ENCODE results near the gene TMEM121B. TPM values are rescaled to one million over a fixed set of nuclear protein-coding genes. Genes with fewer than 3 reads are reported as not detected.

TMEM121B gene
- total and polyA plus RNA-seq, 2 experiments from 2014 or later: 2.0 to 7.2 TPM

DNA sequence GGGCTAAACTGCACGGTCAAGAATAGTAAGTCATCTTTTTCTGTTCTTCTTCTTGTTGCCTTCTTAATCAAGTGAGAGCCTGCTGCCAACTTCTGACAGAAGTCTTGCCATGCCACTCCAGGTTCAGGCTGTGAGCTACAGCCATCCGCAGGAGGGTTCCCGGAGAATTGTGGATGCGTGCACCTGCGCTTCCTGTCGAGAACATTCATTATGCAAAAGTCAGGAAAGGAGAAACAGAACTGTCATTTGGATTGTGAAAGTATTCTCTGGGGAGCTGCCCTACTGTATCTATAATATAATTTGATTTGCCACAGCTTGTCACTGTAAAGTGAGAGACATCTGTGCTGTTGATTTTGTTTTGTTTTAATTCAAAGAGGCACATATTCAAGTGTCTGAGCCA lies 24.1 kb downstream of the TMEM121B start (continued):
- TF ChIP-seq, protein P1, sequence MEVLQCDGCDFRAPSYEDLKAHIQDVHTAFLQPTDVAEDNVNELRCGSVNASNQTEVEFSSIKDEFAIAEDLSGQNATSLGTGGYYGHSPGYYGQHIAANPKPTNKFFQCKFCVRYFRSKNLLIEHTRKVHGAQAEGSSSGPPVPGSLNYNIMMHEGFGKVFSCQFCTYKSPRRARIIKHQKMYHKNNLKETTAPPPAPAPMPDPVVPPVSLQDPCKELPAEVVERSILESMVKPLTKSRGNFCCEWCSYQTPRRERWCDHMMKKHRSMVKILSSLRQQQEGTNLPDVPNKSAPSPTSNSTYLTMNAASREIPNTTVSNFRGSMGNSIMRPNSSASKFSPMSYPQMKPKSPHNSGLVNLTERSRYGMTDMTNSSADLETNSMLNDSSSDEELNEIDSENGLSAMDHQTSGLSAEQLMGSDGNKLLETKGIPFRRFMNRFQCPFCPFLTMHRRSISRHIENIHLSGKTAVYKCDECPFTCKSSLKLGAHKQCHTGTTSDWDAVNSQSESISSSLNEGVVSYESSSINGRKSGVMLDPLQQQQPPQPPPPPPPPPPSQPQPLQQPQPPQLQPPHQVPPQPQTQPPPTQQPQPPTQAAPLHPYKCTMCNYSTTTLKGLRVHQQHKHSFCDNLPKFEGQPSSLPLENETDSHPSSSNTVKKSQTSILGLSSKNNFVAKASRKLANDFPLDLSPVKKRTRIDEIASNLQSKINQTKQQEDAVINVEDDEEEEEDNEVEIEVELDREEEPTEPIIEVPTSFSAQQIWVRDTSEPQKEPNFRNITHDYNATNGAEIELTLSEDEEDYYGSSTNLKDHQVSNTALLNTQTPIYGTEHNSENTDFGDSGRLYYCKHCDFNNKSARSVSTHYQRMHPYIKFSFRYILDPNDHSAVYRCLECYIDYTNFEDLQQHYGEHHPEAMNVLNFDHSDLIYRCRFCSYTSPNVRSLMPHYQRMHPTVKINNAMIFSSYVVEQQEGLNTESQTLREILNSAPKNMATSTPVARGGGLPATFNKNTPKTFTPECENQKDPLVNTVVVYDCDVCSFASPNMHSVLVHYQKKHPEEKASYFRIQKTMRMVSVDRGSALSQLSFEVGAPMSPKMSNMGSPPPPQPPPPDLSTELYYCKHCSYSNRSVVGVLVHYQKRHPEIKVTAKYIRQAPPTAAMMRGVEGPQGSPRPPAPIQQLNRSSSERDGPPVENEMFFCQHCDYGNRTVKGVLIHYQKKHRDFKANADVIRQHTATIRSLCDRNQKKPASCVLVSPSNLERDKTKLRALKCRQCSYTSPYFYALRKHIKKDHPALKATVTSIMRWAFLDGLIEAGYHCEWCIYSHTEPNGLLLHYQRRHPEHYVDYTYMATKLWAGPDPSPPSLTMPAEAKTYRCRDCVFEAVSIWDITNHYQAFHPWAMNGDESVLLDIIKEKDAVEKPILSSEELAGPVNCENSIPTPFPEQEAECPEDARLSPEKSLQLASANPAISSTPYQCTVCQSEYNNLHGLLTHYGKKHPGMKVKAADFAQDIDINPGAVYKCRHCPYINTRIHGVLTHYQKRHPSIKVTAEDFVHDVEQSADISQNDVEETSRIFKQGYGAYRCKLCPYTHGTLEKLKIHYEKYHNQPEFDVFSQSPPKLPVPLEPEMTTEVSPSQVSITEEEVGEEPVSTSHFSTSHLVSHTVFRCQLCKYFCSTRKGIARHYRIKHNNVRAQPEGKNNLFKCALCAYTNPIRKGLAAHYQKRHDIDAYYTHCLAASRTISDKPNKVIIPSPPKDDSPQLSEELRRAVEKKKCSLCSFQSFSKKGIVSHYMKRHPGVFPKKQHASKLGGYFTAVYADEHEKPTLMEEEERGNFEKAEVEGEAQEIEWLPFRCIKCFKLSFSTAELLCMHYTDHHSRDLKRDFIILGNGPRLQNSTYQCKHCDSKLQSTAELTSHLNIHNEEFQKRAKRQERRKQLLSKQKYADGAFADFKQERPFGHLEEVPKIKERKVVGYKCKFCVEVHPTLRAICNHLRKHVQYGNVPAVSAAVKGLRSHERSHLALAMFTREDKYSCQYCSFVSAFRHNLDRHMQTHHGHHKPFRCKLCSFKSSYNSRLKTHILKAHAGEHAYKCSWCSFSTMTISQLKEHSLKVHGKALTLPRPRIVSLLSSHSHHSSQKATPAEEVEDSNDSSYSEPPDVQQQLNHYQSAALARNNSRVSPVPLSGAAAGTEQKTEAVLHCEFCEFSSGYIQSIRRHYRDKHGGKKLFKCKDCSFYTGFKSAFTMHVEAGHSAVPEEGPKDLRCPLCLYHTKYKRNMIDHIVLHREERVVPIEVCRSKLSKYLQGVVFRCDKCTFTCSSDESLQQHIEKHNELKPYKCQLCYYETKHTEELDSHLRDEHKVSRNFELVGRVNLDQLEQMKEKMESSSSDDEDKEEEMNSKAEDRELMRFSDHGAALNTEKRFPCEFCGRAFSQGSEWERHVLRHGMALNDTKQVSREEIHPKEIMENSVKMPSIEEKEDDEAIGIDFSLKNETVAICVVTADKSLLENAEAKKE (CRISPR knock-in tag; IDR thresholded peaks at IDR 0.05): no peak
- TF ChIP-seq, protein P2, sequence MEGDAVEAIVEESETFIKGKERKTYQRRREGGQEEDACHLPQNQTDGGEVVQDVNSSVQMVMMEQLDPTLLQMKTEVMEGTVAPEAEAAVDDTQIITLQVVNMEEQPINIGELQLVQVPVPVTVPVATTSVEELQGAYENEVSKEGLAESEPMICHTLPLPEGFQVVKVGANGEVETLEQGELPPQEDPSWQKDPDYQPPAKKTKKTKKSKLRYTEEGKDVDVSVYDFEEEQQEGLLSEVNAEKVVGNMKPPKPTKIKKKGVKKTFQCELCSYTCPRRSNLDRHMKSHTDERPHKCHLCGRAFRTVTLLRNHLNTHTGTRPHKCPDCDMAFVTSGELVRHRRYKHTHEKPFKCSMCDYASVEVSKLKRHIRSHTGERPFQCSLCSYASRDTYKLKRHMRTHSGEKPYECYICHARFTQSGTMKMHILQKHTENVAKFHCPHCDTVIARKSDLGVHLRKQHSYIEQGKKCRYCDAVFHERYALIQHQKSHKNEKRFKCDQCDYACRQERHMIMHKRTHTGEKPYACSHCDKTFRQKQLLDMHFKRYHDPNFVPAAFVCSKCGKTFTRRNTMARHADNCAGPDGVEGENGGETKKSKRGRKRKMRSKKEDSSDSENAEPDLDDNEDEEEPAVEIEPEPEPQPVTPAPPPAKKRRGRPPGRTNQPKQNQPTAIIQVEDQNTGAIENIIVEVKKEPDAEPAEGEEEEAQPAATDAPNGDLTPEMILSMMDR (conservative IDR thresholded peaks at IDR 0.05; ENCODE audit: low read depth in 2 of 2): no peak
- TF ChIP-seq NANOG (IDR thresholded peaks at IDR 0.05; ENCODE audit: borderline replicate concordance) (no peak), POLR2AphosphoS5 (IDR thresholded peaks at IDR 0.05; ENCODE audit: low read depth) (no peak)

DNA sequence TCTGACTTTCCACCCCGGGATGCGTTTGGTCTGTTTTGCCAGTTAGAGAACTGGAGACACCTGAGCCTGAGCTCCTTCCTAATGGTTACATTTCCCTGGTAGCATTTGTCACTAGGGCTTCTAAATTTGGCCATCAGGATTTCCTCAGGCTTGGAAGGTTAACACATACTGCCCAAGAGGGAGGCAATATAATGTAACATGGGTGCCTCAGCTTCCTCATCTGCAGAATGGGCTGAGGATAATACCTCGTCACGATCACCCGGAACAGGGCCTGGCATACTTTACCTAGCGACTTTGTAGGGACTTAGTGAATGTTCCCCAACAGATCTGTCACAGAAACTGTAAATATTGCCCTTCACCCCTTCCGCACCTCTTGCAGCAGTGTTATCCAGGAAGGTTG lies 25.1 kb downstream of the TMEM121B start:
- H3K36me3 ChIP-seq (ENCODE audit: insufficient read depth): no peaks in the 10 kb centered on the region
- Mint-ChIP-seq H3K9me3 (no peaks in the 10 kb centered on the region), H3K4me3 (no peak overlapping the region), H3K27me3 (ENCODE audit: insufficient read depth, low read depth, poor library complexity) (peaks cover 3% of the 10 kb centered on the region), H3K36me3 (ENCODE audit: low read depth) (peaks cover 10% of the 10 kb centered on the region; the same call in 2 of the 3 replicates), H3K4me1 (peaks cover 5% of the 10 kb centered on the region; the same call in 2 of the 3 replicates), H3K27ac (no peak overlapping the region)
- no peak overlapping the region for H2AFZ ChIP-seq
- peaks cover 12% of the 10 kb centered on the region for H3K79me2 ChIP-seq (replicated peaks; ENCODE audit: insufficient read depth)
- no peak for DNase-seq (ENCODE audit: low spot score)
- no peak for ATAC-seq
- no peak overlapping the region for H3K4me2 ChIP-seq
- peaks cover 6% of the 10 kb centered on the region; the same call in 1 of the 2 replicates for H3F3A ChIP-seq (replicated peaks; ENCODE audit: low read depth)
- H3K4me1 ChIP-seq (ENCODE audit: insufficient read depth): peaks cover 7% of the 10 kb centered on the region; the same call in 1 of the 2 replicates
- no peak overlapping the region for H3K27ac ChIP-seq (ENCODE audit: low read depth)
- TF ChIP-seq STAT1 (IDR thresholded peaks at IDR 0.05; ENCODE audit: unreplicated experiment) (no peak), ZNF114 (CRISPR knock-in tag; IDR thresholded peaks at IDR 0.05) (no peak), JUNB (IDR thresholded peaks at IDR 0.05; ENCODE audit: unreplicated experiment) (no peak), ZNF331 (CRISPR knock-in tag; IDR thresholded peaks at IDR 0.05; ENCODE audit: low read depth) (no peak)
- TF ChIP-seq, protein P1 (CRISPR knock-in tag; IDR thresholded peaks at IDR 0.05): no peak
- H3K4me3 ChIP-seq: no peak overlapping the region
- no peaks in the 10 kb centered on the region for H3K9me2 ChIP-seq (ENCODE audit: insufficient read depth)
- 0 out of 2 replicates have a peak, but pooled peaks cover 5% of the 10 kb centered on the region for H4K20me1 ChIP-seq (replicated peaks; ENCODE audit: insufficient read depth)
- no peaks in the 10 kb centered on the region for H3K27me3 ChIP-seq (ENCODE audit: insufficient read depth)

Data from GM23338 (cell line).